Fibroblast of skin of right biceps (primary cell): ENCODE measurements around the gene SCYL3.
"Not testable (repeated sequence)": the region's sequence is repeated elsewhere in the genome, so short reads cannot be mapped to it uniquely, and the experiment has no call there.

ENCODE experiments used
- DNase-seq: peaks from one replicate; pipeline ENCODE4 v3.0.0-alpha.2; 2013

SCYL3 gene

DNA sequence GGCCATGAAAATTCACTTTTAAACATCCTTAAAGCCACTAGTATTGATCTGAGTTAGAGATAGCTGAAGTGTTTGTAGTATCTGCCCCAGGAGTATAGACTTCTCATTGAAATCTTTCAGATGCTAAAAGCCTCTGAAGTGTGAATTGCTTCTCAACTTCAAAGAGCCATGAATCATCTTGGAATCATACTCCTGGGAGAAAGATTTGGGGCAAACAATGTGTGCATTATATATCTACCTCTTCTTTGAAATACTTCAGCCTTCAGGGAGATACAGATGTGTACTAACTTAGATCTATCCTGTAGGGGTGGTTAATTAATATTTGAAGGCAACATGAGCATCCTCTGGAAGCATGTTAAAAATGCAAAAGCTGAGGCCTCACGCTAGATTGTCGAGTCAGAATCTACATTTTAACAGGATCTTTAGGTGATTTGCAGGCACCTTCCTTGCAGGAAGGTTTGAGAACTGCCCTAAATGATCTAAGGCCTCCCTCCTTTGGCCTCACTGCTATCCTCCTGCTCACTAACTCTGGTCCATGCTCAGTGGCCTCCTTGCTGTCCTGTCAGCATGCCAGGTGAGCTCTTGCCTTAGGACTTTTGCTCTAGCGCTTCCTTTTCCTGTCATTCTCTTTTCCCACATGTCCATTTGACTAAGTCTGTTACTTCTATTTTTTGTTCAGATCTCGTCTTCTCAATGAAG, 6.0 kb upstream of the SCYL3 start:
- no peak for DNase-seq

- no peak for DNase-seq
Observed at GRCh38 chr1:169896013-169896412, 2.3 kb upstream of the SCYL3 start.

GRCh38 chr1:169894424-169895145, 889 bp upstream of the SCYL3 start:
- no peak for DNase-seq

GRCh38 chr1:169892927-169893644, 610 bp downstream of the SCYL3 start:
- peak; percentile 30 for DNase-seq

DNA sequence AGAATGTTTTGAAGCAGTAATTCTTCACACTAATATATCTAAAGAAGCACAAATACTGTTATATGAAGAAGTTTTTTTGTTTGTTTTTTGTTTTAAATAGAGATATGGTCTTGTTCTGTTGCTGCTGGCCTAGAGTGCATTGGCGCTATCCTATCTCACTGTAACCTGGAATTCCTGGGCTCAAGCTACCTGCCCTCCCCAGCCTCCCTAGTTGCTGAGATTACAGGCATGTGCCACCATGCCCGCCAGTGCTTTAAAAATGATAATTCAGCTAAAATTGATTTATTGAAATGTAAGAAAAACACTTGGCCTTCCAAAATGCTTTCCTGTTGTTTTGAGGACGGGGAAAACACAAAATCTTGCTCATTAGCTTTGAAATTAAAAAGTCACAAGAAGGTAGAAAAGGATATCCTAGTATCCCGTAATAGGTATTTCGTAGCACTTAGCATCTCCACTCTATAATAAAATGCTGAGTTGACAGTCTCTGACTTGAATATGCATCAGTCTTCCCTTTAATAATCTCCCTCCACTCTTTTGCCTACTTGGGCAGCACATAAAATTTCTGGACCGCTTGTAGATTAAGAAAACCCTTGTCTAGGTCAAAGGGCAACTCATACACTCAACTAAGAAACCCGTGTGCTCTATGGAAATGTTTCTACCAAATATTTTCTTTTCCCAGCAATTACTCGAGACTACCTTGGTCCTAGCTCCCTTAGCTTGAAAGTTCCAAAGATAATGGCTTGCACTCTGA, 1.3 kb downstream of the SCYL3 start:
- DNase-seq = no peak

GRCh38 chr1:169891539-169891885, 2.2 kb downstream of the SCYL3 start:
- DNase-seq = no peak

- DNase-seq = no peak
Observed at GRCh38 chr1:169890761-169891538, 2.7 kb downstream of the SCYL3 start.

DNA sequence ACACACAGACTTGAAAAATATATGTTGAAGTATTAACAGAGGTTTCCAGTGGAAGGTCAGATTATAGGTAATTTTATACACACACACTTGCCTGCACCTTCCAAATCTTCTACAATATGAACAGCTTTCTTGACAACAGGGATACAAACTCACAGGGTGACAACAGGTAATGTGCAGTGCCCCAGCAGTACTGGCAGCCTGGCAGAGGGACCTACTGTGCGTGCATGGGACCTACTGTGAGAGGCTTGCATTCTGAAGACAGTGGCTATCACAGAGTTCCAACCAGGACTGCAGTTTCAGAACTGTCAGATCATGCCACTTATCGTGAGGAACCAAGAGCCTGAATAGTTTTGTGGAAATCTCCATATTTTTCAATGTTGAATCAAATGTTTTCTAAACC, 3.8 kb downstream of the SCYL3 start:
- no peak for DNase-seq

DNA sequence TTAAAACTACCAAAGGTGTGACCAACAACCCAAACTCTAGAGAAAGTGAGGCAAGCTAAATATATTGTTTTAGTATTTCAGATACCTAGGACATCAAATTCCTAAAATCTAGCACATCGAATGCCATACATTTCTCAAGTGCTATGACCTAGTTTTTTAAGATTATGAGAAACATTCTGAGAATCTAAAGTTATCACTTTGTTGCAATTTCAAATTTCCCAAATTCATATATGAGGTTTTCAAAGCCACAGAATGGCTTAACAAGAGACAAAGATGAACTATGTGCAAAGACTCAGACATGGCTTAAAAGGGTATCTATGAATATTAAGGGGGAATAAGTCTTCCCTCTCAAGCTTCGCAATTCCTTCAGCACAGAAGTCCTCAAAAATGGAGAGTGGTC, 6.8 kb downstream of the SCYL3 start:
- DNase-seq = no peak

- no peak for DNase-seq
Observed at GRCh38 chr1:169886422-169886821, 7.3 kb downstream of the SCYL3 start.

DNA sequence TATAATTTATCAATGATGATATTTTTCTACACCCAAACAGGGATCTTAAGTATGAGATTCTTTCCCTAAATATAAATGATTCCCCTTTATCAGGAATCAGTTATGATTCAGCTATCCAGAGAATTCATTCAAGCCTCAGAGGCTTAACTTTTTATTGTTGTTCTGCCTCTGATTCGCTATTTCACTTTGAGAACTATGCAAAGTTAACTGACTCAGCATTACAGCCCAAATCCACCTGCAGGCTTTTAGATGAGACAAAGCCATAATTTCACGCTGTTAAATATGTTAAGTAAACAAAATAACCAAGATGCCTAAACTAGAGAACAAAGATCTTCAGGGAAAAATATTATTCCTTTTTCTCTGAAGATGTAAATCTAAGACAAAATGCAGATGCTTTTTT, 8.5 kb downstream of the SCYL3 start:
- DNase-seq = peak; percentile 24

DNA sequence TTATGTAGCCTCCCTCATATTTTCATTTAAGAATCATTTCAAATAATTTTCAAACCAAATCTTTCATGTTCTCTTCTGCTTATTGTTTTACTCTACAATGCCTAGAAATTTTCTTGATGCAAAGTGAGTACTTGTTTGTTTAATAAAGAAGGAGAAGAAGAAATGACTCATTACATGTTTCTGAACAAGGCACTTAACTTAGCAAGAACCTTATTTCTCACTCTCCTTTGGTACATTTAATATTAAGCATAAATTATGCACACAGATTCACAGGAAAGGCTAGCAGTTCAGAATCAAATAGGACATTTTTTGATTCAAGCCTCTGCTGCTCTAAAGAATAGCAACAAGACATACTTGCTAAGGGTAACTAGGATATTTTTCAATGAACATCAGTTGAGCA, 9.1 kb downstream of the SCYL3 start:
- no peak for DNase-seq

GRCh38 chr1:169882039-169882511, 11.6 kb downstream of the SCYL3 start:
- DNase-seq = no peak

DNA sequence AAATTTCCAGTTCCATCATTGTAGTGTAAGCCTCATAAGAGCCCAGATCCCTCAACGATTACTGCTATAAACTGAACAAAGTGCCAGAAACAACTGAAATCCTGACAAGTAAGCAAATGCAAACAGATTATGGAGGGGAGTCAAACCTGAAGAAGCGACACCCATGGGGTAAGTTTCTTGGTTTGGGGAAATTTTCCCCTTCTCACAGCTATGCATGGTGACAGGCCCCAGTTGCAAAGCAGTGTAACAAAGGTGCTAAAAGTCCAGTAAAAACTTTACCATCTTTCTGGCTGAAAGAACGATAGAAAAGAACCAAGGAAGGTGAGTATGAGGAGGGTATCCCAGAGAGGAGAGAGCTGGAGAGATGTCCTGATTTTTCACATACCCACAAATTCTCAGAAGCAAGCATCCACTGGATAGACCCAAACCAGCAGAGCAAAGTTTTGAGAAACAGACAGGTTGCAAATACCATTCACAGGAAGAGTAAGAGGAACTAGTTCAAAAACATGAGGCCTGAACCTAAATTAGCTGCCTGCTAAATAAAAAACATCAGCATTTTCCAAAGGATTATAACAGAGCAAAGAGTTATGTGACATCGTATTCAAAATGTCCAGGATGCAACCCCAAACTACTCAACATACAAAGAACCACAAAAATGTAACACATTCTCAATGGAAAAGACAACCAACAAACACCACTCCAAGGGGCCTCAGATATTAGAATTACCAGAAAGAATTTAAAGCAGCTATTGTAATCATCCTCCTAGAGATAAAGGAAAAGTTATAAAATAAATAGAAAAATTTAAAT, 14.5 kb downstream of the SCYL3 start:
- DNase-seq = peak; percentile 52

GRCh38 chr1:169878498-169878897, 15.2 kb downstream of the SCYL3 start:
- DNase-seq = no peak

DNA sequence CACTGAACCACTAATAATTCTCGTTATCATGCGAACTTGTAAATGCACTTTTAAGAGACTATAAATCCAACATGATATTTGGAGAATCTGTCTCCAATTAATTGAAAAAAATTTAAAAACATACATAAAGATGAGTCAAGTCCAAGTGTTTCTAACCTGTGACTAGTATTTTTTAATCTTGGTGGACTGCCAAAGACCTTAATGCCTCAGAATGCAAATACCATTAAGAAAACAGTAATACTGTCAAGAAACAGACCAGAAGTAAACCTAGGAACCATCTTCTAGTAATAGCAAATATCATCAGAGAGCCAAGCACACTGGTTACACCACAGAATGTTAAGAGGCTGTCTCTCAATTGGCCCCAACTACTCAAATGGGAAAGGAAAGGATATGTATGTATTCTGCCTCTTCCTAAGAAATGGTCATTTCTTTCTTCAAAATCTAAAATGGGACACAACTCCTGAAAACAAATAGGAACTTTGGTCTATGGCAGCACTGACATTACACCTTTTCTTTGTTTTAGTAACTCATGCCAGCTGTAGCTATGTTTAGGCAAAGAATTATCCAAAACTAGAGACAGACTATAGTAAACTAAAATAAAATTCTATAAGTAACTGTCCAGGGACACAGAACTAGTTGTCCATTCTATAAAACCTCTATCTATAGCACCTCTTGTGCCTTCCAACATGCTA, 15.8 kb downstream of the SCYL3 start:
- peak; percentile 82 for DNase-seq

- DNase-seq = peak; percentile 91
Observed at GRCh38 chr1:169874229-169874628, 19.5 kb downstream of the SCYL3 start.

DNA sequence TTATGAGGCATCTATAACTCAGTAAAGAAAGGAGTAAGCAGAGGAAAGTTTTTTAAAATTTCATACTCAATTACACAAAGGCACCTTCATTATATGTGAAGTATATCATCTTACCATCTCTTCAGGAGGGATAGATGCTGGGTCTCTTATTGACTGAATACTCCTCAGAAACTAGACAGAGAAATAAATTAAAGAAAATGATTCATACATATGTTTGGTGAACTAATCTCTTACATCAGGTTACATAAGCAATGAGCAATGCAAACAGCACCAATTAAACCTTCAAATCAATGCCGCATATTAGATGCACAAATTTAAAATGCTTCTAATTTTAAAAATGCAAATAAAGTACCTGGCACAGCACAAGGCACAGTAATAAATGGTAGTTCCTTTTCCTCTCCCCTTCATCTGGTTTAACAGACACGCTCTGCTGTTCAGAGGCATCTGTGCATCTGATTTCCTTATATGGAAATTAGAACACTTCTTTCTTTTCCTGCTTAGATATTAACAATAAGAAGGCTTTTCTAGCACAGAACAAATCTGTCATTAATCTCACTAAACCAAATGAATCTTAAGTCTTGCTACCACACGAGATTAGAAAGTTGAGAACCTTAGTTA, 20.0 kb downstream of the SCYL3 start:
- peak; percentile 42 for DNase-seq

DNA sequence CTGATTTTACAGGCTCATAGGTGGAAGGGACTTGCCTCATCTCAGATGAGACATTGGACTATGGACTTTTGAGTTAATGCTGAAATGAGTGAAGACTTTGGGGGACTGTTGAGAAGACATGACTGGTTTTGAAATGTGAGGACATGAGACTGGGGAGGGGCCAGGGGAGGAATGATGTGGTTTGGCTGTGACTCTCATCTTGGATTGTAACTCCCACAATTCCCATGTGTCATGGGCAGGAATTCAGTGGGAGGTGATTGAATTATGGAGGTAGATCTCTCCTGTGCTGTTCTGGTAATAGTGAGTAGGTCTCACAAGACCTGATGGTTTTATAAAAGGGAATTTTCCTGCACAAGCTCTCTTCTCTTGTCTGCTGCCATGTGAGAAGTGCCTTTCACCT, 20.8 kb downstream of the SCYL3 start:
- DNase-seq = peak; percentile 68

DNA sequence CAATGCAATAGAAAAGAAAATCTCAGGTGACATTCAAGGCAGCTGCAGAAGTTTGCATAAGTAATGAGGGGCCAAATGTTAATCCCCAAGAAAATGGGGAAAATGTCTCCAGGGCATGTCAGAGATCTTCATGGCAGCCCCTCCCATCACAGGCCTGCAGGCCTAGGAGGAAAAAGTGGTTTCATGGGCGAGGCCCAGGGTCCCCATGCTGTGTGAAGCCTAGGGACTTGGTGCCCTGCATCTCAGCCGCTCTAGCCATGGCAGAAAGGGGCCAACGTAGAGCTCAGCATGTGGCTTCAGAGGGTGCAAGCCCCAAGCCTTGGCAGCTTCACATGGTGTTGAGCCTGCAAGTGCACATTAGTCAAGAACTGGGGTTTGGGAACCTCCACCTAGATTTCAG, 21.7 kb downstream of the SCYL3 start:
- DNase-seq = not testable (repeated sequence)
